ENCODE measurements around the gene ARHGAP26.
A peak's percentile ranks its signal among the peaks of the same experiment; 100 is the strongest.

Gene ARHGAP26

GRCh38 chr5:143055596-143056338 lies 285.6 kb downstream of the ARHGAP26 start:
- no peak for DNase-seq (ENCODE audit: extremely low read depth in 1 of 2, low read depth in 1 of 2)

GRCh38 chr5:143056339-143056704 lies 286.1 kb downstream of the ARHGAP26 start:
- DNase-seq (ENCODE audit: extremely low read depth in 1 of 2, low read depth in 1 of 2), result no peak

- no peak for DNase-seq (ENCODE audit: extremely low read depth in 1 of 2, low read depth in 1 of 2)
Observed at GRCh38 chr5:143056792-143057579, 286.8 kb downstream of the ARHGAP26 start.

- DNase-seq (ENCODE audit: extremely low read depth in 1 of 2, low read depth in 1 of 2), result no peak
Observed at GRCh38 chr5:143057580-143057999, 287.4 kb downstream of the ARHGAP26 start.

GRCh38 chr5:143059355-143059754 lies 289.2 kb downstream of the ARHGAP26 start:
- DNase-seq (ENCODE audit: extremely low read depth in 1 of 2, low read depth in 1 of 2), result no peak

- DNase-seq (ENCODE audit: extremely low read depth in 1 of 2, low read depth in 1 of 2), result no peak
Observed at GRCh38 chr5:143059976-143060765, 290.0 kb downstream of the ARHGAP26 start.

- DNase-seq (ENCODE audit: extremely low read depth in 1 of 2, low read depth in 1 of 2), result no peak
Observed at GRCh38 chr5:143061161-143061945, 291.2 kb downstream of the ARHGAP26 start.

GRCh38 chr5:143062379-143062778 lies 292.2 kb downstream of the ARHGAP26 start:
- DNase-seq (ENCODE audit: extremely low read depth in 1 of 2, low read depth in 1 of 2), result no peak

GRCh38 chr5:143063175-143063970 lies 293.2 kb downstream of the ARHGAP26 start:
- DNase-seq (ENCODE audit: extremely low read depth in 1 of 2, low read depth in 1 of 2), result no peak

GRCh38 chr5:143064218-143064641 lies 294.1 kb downstream of the ARHGAP26 start:
- no peak for DNase-seq (ENCODE audit: extremely low read depth in 1 of 2, low read depth in 1 of 2)

- no peak for DNase-seq (ENCODE audit: extremely low read depth in 1 of 2, low read depth in 1 of 2)
Observed at GRCh38 chr5:143064676-143065075, 294.5 kb downstream of the ARHGAP26 start.

- DNase-seq (ENCODE audit: extremely low read depth in 1 of 2, low read depth in 1 of 2), result peak in 1 of 2 donors; percentile 48
Observed at GRCh38 chr5:143065185-143065965, 295.2 kb downstream of the ARHGAP26 start.

GRCh38 chr5:143065996-143066522 lies 295.9 kb downstream of the ARHGAP26 start:
- no peak for DNase-seq (ENCODE audit: extremely low read depth in 1 of 2, low read depth in 1 of 2)

GRCh38 chr5:143066556-143067281 lies 296.5 kb downstream of the ARHGAP26 start:
- peak; percentile 13 to 28 for DNase-seq (ENCODE audit: extremely low read depth in 1 of 2, low read depth in 1 of 2)

- no peak for DNase-seq (ENCODE audit: extremely low read depth in 1 of 2, low read depth in 1 of 2)
Observed at GRCh38 chr5:143068712-143069111, 298.5 kb downstream of the ARHGAP26 start.

- no peak for DNase-seq (ENCODE audit: extremely low read depth in 1 of 2, low read depth in 1 of 2)
Observed at GRCh38 chr5:143071927-143072326, 301.8 kb downstream of the ARHGAP26 start.

- DNase-seq (ENCODE audit: extremely low read depth in 1 of 2, low read depth in 1 of 2), result no peak
Observed at GRCh38 chr5:143072734-143073133, 302.6 kb downstream of the ARHGAP26 start.

GRCh38 chr5:143073766-143074165 lies 303.6 kb downstream of the ARHGAP26 start:
- no peak for DNase-seq (ENCODE audit: extremely low read depth in 1 of 2, low read depth in 1 of 2)
